NCI-H510A treated with DMSO at 0.1 percent for 48 hours (cell line): ENCODE data around the gene MPHOSPH8.
"Not testable (repeated sequence)": the region's sequence is repeated elsewhere in the genome, so short reads cannot be mapped to it uniquely, and the experiment has no call there.

Source experiments
- DNase-seq: peaks from one replicate; lab custom pipeline; 2025; lab: John Stamatoyannopoulos, UW

The MPHOSPH8 gene

GRCh38 chr13:19632915-19633478 is 462 bp upstream of the MPHOSPH8 start:
- no peak for DNase-seq

GRCh38 chr13:19634256-19634740 is 839 bp downstream of the MPHOSPH8 start:
- DNase-seq, result no peak

DNA sequence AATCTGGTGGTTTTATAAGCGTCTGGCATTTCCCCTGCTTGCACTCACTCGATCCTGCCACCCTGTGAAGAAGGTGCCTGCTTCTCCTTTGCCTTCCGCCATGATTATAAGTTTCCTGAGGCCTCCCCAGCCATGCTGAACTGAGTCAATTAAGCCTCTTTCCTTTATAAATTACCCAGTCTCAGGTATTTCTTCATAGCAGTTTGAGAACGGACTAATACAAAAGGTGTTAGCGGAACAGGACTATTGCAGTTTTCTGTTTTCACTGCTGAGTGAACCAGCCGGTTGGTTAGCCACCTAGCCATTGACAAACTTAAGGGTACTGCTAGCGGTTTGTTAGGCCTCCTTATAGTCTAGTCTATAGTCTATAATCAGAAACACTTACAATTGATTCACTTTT is 2.5 kb downstream of the MPHOSPH8 start:
- not testable (repeated sequence) for DNase-seq

GRCh38 chr13:19643652-19644051 is 10.2 kb downstream of the MPHOSPH8 start:
- no peak for DNase-seq

GRCh38 chr13:19645000-19645399 is 11.5 kb downstream of the MPHOSPH8 start:
- no peak for DNase-seq

- no peak for DNase-seq
Observed at GRCh38 chr13:19646063-19646462, 12.6 kb downstream of the MPHOSPH8 start.

- no peak for DNase-seq
Observed at GRCh38 chr13:19650742-19651141, 17.3 kb downstream of the MPHOSPH8 start.

- no peak for DNase-seq
Observed at GRCh38 chr13:19657872-19658591, 24.6 kb downstream of the MPHOSPH8 start.

- DNase-seq, result no peak
Observed at GRCh38 chr13:19658831-19659230, 25.4 kb downstream of the MPHOSPH8 start.

GRCh38 chr13:19661126-19661525 is 27.7 kb downstream of the MPHOSPH8 start:
- no peak for DNase-seq

DNA sequence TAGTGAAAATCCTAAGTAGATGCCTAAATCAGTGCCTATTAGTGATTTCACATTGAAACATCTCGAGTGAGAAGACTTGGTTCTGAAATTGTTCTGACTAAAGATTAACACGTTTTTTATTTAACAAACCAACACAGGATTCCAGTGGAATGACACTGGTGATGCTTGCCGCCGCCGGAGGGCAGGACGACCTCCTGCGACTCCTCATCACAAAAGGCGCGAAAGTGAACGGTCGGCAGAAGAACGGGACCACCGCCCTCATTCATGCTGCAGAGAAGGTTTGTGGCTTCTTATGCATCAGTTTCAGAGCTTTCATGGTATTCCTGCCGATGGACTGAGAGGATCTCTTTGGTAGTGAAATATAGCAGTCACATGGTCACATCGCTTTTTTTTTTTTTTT is 28.1 kb downstream of the MPHOSPH8 start:
- DNase-seq, result no peak

- no peak for DNase-seq
Observed at GRCh38 chr13:19663416-19663979, 30.0 kb downstream of the MPHOSPH8 start.

GRCh38 chr13:19664481-19665230 is 31.2 kb downstream of the MPHOSPH8 start:
- no peak for DNase-seq

- no peak for DNase-seq
Observed at GRCh38 chr13:19665427-19665859, 32.0 kb downstream of the MPHOSPH8 start.

GRCh38 chr13:19668778-19669177 is 35.3 kb downstream of the MPHOSPH8 start:
- DNase-seq, result no peak

- no peak for DNase-seq
Observed at GRCh38 chr13:19670147-19670546, 36.7 kb downstream of the MPHOSPH8 start.

GRCh38 chr13:19672990-19673389 is 39.5 kb downstream of the MPHOSPH8 start:
- no peak for DNase-seq

GRCh38 chr13:19673473-19674430 is 40.3 kb downstream of the MPHOSPH8 start:
- no peak for DNase-seq

DNA sequence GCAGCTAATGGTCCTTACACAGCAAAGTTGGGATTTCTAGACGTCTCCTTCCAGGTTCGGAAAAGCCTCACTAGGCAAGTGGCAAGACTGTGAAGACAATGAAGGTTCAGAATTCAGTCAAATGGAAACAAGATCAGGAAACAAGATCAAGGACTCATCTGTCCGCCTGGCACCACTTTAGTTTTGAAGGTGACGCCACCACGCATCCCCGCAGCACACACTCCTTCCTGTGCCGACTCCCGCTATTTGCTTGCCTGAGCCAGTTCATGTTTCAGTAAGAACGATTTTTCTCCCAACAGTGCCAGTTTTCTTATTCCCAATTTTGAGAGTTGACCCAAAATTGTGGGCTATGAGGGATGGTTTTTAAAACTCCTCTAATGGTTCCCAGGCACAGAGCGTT is 41.4 kb downstream of the MPHOSPH8 start:
- DNase-seq, result no peak

DNA sequence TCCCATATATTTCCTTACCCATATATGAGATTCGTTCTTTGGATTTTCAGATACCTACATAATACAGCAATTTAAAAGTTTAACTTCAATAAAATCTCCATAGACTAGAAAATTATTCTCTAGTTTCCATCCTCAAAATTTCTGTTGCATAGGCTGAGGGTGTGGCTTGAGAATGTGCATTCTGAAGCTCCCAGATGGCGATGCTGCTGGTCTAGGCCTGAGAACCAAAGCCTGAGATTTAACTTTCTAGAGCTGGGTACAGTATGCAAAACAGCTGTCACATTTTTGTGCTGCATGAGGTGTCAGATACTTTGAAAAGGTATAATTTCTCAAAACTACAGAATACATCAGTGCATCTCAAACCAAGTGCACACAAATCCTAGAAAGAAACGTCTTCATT is 42.7 kb downstream of the MPHOSPH8 start:
- DNase-seq, result no peak

DNA sequence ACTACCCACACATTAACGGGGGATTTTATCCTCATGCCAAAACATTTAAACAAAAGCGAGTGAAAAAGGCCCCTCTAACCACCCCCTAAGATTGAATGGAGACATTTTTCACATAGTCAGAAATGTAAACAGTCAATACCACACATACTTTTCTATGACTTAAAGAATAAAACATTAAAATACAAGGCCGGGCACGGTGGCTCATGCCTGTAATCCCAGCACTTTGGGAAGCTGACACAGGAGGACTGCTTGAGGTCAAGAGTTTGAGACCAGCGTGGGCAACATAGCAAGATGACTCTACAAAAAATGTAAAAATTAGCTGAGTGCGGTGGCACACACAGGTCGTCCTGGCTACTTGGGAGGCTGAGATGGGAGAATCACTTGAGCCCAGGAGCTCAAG is 47.3 kb downstream of the MPHOSPH8 start:
- DNase-seq, result no peak
